Measurements from ENCODE around the gene CPEB4.
A peak's percentile ranks its signal among the peaks of the same experiment; 100 is the strongest.

CPEB4 gene

GRCh38 chr5:173911623-173912022, 23.5 kb downstream of the CPEB4 start:
- no peak overlapping the region for H3K4me3 ChIP-seq (replicated peaks; ENCODE audit: insufficient read depth, low read length)
- H3K27ac ChIP-seq (replicated peaks), result no peak overlapping the region
- H3K27me3 ChIP-seq (ENCODE audit: insufficient read depth, poor library complexity, severe bottlenecking), result no peaks in the 10 kb centered on the region
- DNase-seq (ENCODE audit: low read depth in 1 of 2, low spot score in 1 of 2), result no peak
- TF ChIP-seq, protein P1, sequence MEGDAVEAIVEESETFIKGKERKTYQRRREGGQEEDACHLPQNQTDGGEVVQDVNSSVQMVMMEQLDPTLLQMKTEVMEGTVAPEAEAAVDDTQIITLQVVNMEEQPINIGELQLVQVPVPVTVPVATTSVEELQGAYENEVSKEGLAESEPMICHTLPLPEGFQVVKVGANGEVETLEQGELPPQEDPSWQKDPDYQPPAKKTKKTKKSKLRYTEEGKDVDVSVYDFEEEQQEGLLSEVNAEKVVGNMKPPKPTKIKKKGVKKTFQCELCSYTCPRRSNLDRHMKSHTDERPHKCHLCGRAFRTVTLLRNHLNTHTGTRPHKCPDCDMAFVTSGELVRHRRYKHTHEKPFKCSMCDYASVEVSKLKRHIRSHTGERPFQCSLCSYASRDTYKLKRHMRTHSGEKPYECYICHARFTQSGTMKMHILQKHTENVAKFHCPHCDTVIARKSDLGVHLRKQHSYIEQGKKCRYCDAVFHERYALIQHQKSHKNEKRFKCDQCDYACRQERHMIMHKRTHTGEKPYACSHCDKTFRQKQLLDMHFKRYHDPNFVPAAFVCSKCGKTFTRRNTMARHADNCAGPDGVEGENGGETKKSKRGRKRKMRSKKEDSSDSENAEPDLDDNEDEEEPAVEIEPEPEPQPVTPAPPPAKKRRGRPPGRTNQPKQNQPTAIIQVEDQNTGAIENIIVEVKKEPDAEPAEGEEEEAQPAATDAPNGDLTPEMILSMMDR (IDR thresholded peaks at IDR 0.05; ENCODE audit: insufficient read depth, low read length), result no peak
- TF ChIP-seq, protein P2, sequence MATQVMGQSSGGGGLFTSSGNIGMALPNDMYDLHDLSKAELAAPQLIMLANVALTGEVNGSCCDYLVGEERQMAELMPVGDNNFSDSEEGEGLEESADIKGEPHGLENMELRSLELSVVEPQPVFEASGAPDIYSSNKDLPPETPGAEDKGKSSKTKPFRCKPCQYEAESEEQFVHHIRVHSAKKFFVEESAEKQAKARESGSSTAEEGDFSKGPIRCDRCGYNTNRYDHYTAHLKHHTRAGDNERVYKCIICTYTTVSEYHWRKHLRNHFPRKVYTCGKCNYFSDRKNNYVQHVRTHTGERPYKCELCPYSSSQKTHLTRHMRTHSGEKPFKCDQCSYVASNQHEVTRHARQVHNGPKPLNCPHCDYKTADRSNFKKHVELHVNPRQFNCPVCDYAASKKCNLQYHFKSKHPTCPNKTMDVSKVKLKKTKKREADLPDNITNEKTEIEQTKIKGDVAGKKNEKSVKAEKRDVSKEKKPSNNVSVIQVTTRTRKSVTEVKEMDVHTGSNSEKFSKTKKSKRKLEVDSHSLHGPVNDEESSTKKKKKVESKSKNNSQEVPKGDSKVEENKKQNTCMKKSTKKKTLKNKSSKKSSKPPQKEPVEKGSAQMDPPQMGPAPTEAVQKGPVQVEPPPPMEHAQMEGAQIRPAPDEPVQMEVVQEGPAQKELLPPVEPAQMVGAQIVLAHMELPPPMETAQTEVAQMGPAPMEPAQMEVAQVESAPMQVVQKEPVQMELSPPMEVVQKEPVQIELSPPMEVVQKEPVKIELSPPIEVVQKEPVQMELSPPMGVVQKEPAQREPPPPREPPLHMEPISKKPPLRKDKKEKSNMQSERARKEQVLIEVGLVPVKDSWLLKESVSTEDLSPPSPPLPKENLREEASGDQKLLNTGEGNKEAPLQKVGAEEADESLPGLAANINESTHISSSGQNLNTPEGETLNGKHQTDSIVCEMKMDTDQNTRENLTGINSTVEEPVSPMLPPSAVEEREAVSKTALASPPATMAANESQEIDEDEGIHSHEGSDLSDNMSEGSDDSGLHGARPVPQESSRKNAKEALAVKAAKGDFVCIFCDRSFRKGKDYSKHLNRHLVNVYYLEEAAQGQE (IDR thresholded peaks at IDR 0.05; ENCODE audit: insufficient replicate concordance, low read depth), result no peak
- TF ChIP-seq POLR2AphosphoS5 (IDR thresholded peaks at IDR 0.05; ENCODE audit: low read depth), result no peak
- TF ChIP-seq GABPA (IDR thresholded peaks at IDR 0.05; ENCODE audit: low read depth), result no peak
- TF ChIP-seq SPI1 (IDR thresholded peaks at IDR 0.05; ENCODE audit: borderline replicate concordance, low read depth), result no peak

DNA sequence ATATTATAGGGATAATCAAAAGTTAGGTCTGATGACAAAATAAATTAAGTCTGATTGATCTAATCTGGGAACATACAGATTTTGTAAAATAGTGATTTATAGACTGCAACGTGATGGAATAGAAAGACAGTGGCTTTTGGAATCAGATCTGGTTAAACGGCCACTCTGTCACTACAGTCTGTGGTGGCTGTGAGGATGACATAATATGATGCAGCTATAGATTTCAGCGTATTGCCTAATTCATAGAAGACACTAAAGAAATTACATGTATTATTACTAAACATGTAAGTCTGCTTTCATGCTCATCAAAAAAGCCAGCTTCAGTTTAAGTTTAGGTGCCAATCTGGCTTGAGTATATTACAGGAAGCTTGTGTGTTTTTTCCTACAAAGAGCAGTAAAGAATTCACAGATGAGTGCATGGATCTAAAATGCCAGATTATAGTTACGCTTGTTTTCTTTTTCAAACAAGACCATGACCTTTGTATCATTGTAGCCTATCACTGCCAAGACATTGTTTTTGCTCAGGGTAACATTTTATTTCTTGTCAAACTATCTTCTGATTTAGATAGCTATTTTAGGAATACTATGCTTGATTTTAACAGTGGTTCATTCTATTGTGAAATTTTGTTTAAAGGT, 25.7 kb downstream of the CPEB4 start:
- DNase-seq (ENCODE audit: low read depth in 1 of 2, low spot score in 1 of 2), result peak; percentile 52 to 70
- no peak overlapping the region for H3K4me3 ChIP-seq (replicated peaks; ENCODE audit: insufficient read depth, low read length)
- peak overlapping the region; percentile 42 for H3K27ac ChIP-seq (replicated peaks)
- TF ChIP-seq, protein P1 (IDR thresholded peaks at IDR 0.05; ENCODE audit: insufficient read depth, low read length), result no peak
- no peak for TF ChIP-seq GABPA (IDR thresholded peaks at IDR 0.05; ENCODE audit: low read depth)
- TF ChIP-seq, protein P2 (IDR thresholded peaks at IDR 0.05; ENCODE audit: insufficient replicate concordance, low read depth), result no peak
- TF ChIP-seq SPI1 (IDR thresholded peaks at IDR 0.05; ENCODE audit: borderline replicate concordance, low read depth), result no peak
- TF ChIP-seq POLR2AphosphoS5 (IDR thresholded peaks at IDR 0.05; ENCODE audit: low read depth), result no peak
- no peaks in the 10 kb centered on the region for H3K27me3 ChIP-seq (ENCODE audit: insufficient read depth, poor library complexity, severe bottlenecking)

DNA sequence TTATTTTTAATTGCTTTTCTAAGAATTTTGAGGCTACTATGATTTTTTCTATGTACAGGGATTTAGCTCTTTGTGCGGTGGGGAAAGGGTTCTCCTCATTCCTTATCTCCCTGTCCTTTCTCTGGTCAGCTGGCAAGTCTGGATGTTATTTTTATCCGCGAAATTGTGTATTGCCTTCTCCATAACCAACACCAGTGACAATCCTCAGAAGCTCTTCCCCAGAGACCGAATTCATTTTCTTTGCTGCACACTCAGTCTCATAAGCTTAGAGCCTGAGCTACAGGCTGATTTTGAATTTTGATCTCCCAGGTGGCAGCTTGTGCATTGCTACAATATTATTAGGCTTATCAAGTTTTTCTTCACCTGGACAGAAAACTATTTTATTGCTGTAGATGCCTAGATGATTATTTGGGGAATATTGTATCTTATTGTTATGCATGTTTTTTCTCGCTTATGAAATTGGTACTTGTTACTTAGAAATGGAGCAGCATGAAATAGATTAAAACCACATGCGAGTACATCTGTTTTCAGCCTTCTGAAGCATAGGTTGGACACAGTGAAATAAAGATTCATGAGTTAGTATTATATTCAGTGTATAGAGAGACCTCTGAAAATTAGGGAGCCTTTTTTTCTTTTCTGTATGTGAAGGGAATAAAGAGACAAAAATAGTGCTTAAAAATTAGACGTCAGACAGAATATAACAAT, 27.3 kb downstream of the CPEB4 start:
- Histone ChIP-seq H3K4me3 (replicated peaks; ENCODE audit: insufficient read depth, low read length) (no peak overlapping the region), H3K27me3 (ENCODE audit: insufficient read depth, poor library complexity, severe bottlenecking) (no peaks in the 10 kb centered on the region), H3K27ac (replicated peaks) (peak overlapping the region; percentile 6; the same call in 1 of the 2 replicates)
- DNase-seq (ENCODE audit: low read depth in 1 of 2, low spot score in 1 of 2), result no peak
- TF ChIP-seq SPI1 (IDR thresholded peaks at IDR 0.05; ENCODE audit: borderline replicate concordance, low read depth), result no peak

- TF ChIP-seq GABPA (IDR thresholded peaks at IDR 0.05; ENCODE audit: low read depth), result no peak
- TF ChIP-seq SPI1 (IDR thresholded peaks at IDR 0.05; ENCODE audit: borderline replicate concordance, low read depth), result no peak
- no peak for TF ChIP-seq POLR2AphosphoS5 (IDR thresholded peaks at IDR 0.05; ENCODE audit: low read depth)
- DNase-seq (ENCODE audit: low read depth in 1 of 2, low spot score in 1 of 2), result no peak
- Histone ChIP-seq H3K27ac (replicated peaks) (peak overlapping the region; percentile 6; the same call in 1 of the 2 replicates), H3K27me3 (ENCODE audit: insufficient read depth, poor library complexity, severe bottlenecking) (no peaks in the 10 kb centered on the region), H3K4me3 (replicated peaks; ENCODE audit: insufficient read depth, low read length) (no peak overlapping the region)
These were observed 28.1 kb downstream of the CPEB4 start for GRCh38 chr5:173916233-173916632.

Data from HL-60 (cell line).